ENCODE measurements around the gene PLS3. TPM values are rescaled to one million over a fixed set of nuclear protein-coding genes. Genes with fewer than 3 reads are reported as not detected.
"Not testable (repeated sequence)": the region's sequence is repeated elsewhere in the genome, so short reads cannot be mapped to it uniquely, and the experiment has no call there.

Gene PLS3
- total RNA-seq, 1 donor: 323 TPM

GRCh38 chrX:115639334-115639880, 78.4 kb downstream of the PLS3 start:
- DNase-seq (ENCODE audit: low read depth): no peak
- TF ChIP-seq, protein P1, sequence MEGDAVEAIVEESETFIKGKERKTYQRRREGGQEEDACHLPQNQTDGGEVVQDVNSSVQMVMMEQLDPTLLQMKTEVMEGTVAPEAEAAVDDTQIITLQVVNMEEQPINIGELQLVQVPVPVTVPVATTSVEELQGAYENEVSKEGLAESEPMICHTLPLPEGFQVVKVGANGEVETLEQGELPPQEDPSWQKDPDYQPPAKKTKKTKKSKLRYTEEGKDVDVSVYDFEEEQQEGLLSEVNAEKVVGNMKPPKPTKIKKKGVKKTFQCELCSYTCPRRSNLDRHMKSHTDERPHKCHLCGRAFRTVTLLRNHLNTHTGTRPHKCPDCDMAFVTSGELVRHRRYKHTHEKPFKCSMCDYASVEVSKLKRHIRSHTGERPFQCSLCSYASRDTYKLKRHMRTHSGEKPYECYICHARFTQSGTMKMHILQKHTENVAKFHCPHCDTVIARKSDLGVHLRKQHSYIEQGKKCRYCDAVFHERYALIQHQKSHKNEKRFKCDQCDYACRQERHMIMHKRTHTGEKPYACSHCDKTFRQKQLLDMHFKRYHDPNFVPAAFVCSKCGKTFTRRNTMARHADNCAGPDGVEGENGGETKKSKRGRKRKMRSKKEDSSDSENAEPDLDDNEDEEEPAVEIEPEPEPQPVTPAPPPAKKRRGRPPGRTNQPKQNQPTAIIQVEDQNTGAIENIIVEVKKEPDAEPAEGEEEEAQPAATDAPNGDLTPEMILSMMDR (IDR thresholded peaks at IDR 0.05; ENCODE audit: insufficient read depth, low read depth, low read length): no peak
- no peak overlapping the region for H3K4me3 ChIP-seq (ENCODE audit: low read depth, low read length)

DNA sequence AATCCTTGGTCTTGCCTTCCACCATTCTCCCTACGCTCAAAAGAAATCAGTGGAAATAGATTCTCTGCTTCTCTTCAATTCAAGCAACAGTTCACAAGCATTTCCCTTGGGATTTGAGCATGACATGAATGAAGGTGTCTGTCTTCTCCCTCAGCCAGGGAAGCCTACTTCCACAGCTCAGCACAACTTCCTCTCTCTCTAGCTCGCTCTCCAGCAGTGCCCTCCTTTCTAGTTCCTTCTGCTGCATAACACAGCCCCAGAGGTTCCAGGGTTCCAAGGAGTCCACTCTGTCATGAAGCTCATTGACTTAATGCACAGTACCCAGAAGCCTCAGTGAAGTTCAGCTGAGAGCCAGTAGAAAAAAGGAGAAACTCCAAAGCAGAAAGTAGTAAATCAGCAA, 81.3 kb downstream of the PLS3 start:
- no peak for DNase-seq (ENCODE audit: low read depth)
- TF ChIP-seq, protein P1 (IDR thresholded peaks at IDR 0.05; ENCODE audit: insufficient read depth, low read depth, low read length): no peak
- H3K4me3 ChIP-seq (ENCODE audit: low read depth, low read length): no peak overlapping the region

GRCh38 chrX:115642895-115643530, 82.0 kb downstream of the PLS3 start:
- H3K4me3 ChIP-seq (ENCODE audit: low read depth, low read length): no peak overlapping the region
- DNase-seq (ENCODE audit: low read depth): peak; percentile 81
- TF ChIP-seq, protein P1 (IDR thresholded peaks at IDR 0.05; ENCODE audit: insufficient read depth, low read depth, low read length): peak; percentile 78

DNA sequence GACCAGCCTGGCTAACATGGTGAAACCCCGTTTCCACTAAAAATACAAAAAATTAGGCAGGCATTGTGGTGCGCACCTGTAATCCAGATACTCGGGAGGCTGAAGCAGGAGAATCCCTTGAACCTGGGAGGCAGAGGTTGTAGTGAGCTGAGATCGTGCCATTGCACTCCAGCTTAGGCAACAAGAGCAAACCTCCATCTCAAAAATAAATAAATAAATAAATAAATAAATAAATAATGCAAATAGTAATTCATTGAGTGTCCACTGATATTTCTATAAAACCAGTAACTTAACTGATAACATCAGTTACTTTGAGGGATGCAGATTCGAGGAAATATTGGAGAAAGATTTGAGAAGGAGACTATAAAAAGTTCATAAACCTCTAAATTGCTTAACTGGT, 83.4 kb downstream of the PLS3 start:
- not testable (repeated sequence) for DNase-seq (ENCODE audit: low read depth); H3K4me3 ChIP-seq (ENCODE audit: low read depth, low read length)

- TF ChIP-seq, protein P1 (IDR thresholded peaks at IDR 0.05; ENCODE audit: insufficient read depth, low read depth, low read length): no peak
- no peak for DNase-seq (ENCODE audit: low read depth)
Measured at GRCh38 chrX:115649461-115650063, 88.6 kb downstream of the PLS3 start.

DNA sequence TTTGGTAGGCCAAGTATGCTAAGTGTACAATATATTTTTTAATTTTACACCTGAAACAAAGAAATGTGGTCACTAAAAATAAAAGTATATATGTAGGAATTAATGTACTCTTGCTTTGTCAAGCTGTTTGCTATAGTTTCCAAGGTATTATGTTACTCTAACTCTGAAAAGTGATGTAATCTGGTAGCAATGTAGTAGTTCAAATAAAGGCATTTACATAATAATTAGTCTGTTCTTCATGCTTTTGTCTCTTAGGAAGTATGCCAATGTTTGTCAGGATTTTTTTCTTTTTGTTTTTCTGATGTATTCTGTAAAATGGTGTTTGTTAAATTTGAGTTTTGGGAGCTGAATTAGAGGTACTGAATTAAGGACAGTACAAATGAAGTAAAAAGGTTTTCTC, 89.5 kb downstream of the PLS3 start:
- no peak overlapping the region for H3K4me3 ChIP-seq (ENCODE audit: low read depth, low read length)
- TF ChIP-seq, protein P1 (IDR thresholded peaks at IDR 0.05; ENCODE audit: insufficient read depth, low read depth, low read length): no peak
- DNase-seq (ENCODE audit: low read depth): peak; percentile 14

More at GRCh38 chrX:115649461-115650063, 88.6 kb downstream of the PLS3 start:
- no peak overlapping the region for H3K4me3 ChIP-seq (ENCODE audit: low read depth, low read length)

- TF ChIP-seq, protein P1 (IDR thresholded peaks at IDR 0.05; ENCODE audit: insufficient read depth, low read depth, low read length): peak; percentile 65
- DNase-seq (ENCODE audit: low read depth): peak; percentile 42
- no peak overlapping the region for H3K4me3 ChIP-seq (ENCODE audit: low read depth, low read length)
Measured at GRCh38 chrX:115650916-115651315, 89.9 kb downstream of the PLS3 start.
